HS-5 (cell line): ENCODE results near the gene ZNF230.

Experiments
- DNase-seq: peaks from one replicate; pipeline ENCODE4 v3.0.0-alpha.2; 2012; ENCODE audit warnings: low read depth

Gene ZNF230

GRCh38 chr19:44002566-44003460 is at the start of gene ZNF230:
Gene ZNF230 (plus strand): TSS chr19:44002957. CDS start chr19:44007079, 4,122 bp downstream.
- peak; percentile 79 for DNase-seq

GRCh38 chr19:43956827-43957226 is 45.9 kb upstream of the ZNF230 start:
- no peak for DNase-seq

- no peak for DNase-seq
These were observed 44.9 kb upstream of the ZNF230 start for GRCh38 chr19:43957891-43958290.

GRCh38 chr19:43960411-43960810 is 42.3 kb upstream of the ZNF230 start:
- no peak for DNase-seq

- no peak for DNase-seq
These were observed 36.6 kb upstream of the ZNF230 start for GRCh38 chr19:43966079-43966694.

GRCh38 chr19:43976732-43977131 is 26.0 kb upstream of the ZNF230 start:
- no peak for DNase-seq

GRCh38 chr19:43983544-43983911 is 19.2 kb upstream of the ZNF230 start:
- DNase-seq: no peak

- DNase-seq: peak; percentile 90
These were observed 18.7 kb upstream of the ZNF230 start, which contains the start of gene ZNF155 for GRCh38 chr19:43983912-43984686. Gene ZNF155 (plus strand): TSS chr19:43984188. CDS start chr19:43988544, 4,356 bp downstream.

- no peak for DNase-seq
These were observed 18.1 kb upstream of the ZNF230 start for GRCh38 chr19:43984687-43985000.

GRCh38 chr19:43997631-43998290 is 5.0 kb upstream of the ZNF230 start:
- no peak for DNase-seq

- DNase-seq: no peak
These were observed 568 bp upstream of the ZNF230 start for GRCh38 chr19:44002212-44002565.

GRCh38 chr19:44003461-44004009 is 778 bp downstream of the ZNF230 start:
- DNase-seq: no peak

- DNase-seq: no peak
These were observed 3.2 kb downstream of the ZNF230 start for GRCh38 chr19:44005973-44006372.

- DNase-seq: no peak
These were observed 4.7 kb downstream of the ZNF230 start for GRCh38 chr19:44007473-44007872.

GRCh38 chr19:44010468-44010867 is 7.7 kb downstream of the ZNF230 start:
- no peak for DNase-seq

- DNase-seq: no peak
These were observed 16.7 kb downstream of the ZNF230 start for GRCh38 chr19:44019498-44019897.

GRCh38 chr19:44021221-44021620 is 18.5 kb downstream of the ZNF230 start:
- DNase-seq: no peak

- DNase-seq: no peak
These were observed 22.1 kb downstream of the ZNF230 start for GRCh38 chr19:44024900-44025216.

GRCh38 chr19:44025217-44025936 is 22.6 kb downstream of the ZNF230 start, which contains the start of gene ZNF222:
Gene ZNF222 (plus strand): TSS chr19:44025379. CDS start chr19:44025437, 58 bp downstream.
- DNase-seq: peak; percentile 65

GRCh38 chr19:44026622-44027021 is 23.9 kb downstream of the ZNF230 start:
- DNase-seq: no peak

- DNase-seq: no peak
These were observed 29.3 kb downstream of the ZNF230 start for GRCh38 chr19:44032001-44032610.
